Superior temporal gyrus (tissue), 1 donor: ENCODE measurements around the gene SLC39A1.
A peak's percentile ranks its signal among the peaks of the same experiment; 100 is the strongest.
"Not testable (repeated sequence)": the region's sequence is repeated elsewhere in the genome, so short reads cannot be mapped to it uniquely, and the experiment has no call there.

Experiments used
- DNase-seq: peaks from one replicate; pipeline ENCODE4 v3.0.0-alpha.2; 2016; ENCODE audit errors: extremely low spot score

Gene SLC39A1

GRCh38 chr1:153929426-153929825 lies 33.9 kb downstream of the SLC39A1 start:
- no peak for DNase-seq

- peak; percentile 94 for DNase-seq
Measured at GRCh38 chr1:153928791-153929341, 34.5 kb downstream of the SLC39A1 start.

- peak; percentile 54 for DNase-seq
Measured at GRCh38 chr1:153928245-153928644, 35.1 kb downstream of the SLC39A1 start.

DNA sequence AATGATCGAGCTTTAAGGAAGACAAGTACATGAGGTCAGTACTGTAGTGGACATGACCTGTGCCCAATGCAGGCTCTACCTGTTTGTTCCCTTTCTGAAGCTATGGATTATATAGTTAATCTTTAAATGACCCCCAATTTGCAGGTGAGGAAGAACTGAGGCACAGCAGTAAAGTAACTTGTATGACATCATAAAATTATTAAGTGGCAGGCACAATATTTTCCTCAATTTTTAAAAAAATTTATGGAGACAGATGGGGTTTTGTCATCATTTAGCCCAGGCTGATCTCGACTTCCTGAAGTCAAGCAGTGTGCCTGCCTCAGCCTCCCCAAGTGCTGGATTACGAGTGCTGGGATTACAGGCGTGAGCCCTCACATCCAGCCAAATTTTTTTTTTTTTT lies 36.9 kb downstream of the SLC39A1 start:
- DNase-seq: no peak

DNA sequence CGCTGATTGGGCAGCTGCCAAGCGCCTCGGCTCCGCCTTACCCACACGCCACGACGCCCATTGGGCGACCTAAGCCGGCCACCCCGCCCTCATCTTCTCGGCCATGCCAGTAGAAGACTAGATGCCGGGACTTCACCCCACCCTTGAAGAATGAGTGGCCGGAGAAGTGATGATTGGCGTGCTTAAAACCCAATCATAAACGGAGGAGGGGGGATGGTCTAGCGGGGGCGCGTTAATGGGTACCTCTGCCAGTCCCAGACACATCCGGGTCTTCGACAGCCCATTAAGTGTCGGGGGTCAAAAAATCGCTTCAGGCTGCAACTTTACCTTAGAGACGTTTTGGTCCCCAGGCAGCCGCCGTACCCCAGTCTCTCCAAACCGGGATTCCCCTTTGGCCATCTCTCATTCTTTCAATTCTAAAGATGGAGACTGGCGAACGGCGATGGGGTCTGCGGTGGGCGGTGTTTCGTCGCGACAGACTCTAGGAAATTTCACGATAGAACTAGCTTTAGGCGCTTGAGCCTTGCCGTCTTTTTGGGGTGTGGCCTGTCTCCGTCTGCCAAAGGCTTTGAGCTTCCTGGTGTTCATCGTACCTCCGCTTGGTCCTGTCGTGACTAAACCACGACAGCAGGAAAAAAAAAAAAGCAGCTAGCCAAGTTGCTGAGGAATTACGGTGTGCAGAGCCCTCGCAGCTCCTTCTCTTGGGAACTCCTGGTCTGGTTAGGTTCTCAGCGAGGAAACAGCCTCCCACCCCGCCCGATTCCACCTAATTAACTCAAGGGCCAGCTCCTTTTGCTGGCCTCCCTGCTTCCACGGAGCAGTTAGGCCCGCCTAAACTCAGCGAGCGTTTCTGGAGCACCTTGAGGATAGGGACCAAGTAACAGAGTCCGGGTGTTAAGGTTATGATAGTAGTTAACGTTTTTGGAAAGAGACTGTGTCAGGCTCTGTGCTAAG lies 40.1 kb downstream of the SLC39A1 start, which contains the start of gene GATAD2B:
Gene GATAD2B, minus strand, starts transcription at position 1 of the 954 bp plus-strand sequence. CDS start 94,625 bp downstream, outside the sequence.
- DNase-seq: peak; percentile 100

DNA sequence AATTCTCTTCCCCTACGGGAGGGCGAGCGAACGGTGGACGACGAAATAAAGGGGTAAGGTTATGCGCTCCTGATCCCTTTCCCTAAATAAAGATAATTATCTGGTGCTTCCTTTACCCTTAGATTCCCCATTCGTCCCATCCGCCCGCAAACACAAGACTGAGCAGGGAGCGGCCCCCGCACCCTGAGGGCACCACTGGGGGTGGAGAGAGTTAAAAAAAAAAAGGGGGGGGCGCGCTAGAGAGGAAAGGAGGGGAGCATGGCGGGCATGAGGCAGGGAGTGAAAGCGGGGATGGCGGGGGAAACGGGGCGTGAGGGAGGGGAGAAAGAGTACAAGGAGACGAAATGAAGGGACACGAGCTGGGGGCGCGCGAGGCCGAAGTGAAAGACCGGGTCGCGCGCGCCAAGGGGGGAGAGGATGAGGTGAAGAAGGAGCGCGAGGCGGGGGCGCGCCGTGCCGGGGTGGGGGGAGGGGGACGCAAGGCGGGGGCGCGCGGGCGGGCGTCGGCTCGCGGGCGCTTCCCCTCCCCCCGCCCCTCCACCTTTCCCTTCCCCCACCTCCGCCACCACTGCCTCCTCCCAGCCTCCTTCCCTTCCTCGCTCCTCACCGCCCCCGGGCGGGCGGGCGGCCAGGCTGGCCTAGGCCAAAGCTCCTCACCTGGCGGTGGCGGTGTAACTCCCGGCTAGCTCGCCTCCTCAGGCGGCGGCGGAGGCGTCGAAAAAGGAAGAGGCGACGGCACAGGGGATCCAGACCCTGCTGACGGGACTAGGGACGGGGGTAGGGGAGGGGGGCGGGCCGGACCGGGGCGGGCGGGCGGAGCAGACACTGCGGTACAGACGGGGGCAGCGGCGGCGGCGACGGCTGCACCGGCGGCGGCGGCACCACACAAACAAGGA lies 41.0 kb downstream of the SLC39A1 start:
- DNase-seq: no peak

- DNase-seq: peak; percentile 29
Measured at GRCh38 chr1:153921803-153922075, 41.6 kb downstream of the SLC39A1 start.

- no peak for DNase-seq
Measured at GRCh38 chr1:153921080-153921802, 42.1 kb downstream of the SLC39A1 start.

DNA sequence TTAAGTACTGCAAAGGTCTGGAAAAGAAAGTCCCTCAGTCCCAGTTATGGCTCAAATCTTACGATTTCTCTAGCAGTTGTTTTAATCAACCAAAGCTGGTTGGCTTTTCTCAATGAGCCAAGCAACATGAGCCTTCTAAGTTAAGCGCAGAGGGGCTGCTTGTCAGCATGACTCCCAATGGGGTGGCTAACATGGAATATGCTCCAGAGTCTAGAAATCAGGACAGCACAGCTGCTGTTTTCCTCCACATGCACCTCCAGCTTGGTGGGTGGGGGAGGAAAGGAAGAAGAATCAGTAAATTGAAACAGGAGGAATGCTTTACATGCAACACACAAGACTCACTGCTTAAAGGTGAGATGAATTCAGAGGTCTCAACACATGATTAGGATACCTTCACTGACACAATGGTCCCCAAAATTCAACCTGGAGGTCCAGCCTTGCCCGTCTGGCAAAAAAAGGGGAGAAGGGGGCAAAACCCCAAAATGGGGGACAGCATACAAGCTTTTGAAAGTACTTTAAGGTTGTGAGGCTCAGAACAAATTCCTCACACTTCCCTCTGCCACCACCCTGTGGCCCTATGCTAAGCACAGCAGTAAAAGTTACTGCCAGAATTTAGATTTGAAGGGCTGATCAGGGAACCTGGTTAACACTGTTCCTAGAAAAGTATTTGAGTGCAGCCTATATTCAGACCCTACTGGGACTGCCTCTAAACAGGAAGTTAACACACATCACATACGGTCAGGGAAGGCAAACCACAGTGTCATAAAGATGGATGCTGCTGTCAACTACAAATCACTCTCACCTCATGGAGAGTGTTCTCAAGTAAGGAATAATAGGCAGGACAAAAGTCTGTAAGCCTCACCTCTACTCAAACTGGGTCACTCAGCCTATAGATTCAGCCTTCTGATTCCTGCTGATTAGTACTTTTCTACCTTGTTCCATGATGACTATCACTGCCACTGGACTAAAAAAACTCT lies 43.2 kb downstream of the SLC39A1 start:
- peak; percentile 38 for DNase-seq

GRCh38 chr1:153916297-153916696 lies 47.0 kb downstream of the SLC39A1 start:
- DNase-seq: no peak

GRCh38 chr1:153912349-153912748 lies 51.0 kb downstream of the SLC39A1 start:
- DNase-seq: no peak

DNA sequence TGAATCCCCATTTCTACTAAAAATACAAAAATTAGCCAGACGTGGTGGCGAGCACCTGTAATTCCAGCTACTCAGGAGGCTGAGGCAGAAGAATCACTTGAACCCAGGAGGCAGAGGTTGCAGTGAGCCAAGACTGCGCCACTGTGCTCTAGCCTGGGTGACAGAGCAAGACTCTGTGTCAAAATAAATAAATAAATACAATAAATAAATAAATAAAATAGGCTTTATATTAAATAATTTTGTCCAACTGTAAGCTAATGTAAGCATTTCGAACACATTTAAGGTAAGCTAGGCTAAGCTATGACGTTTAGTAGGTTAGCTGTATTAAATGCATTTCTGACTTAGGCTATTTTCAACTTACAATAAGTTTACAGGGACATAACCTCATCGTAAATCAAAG lies 52.8 kb downstream of the SLC39A1 start:
- DNase-seq: not testable (repeated sequence)
